WTC11 (cell line): ENCODE measurements around the gene WRAP53. TPM values are rescaled to one million over a fixed set of nuclear protein-coding genes. Genes with fewer than 3 reads are reported as not detected.

Experiments used
- ATAC-seq: fragments of 200-7000 bp; cut with Tn5 transposase; 2 replicates; pipeline ENCODE4 v1.10.0; 2021; ENCODE audit warnings: mild to moderate bottlenecking, moderate library complexity
- CTCF ChIA-PET: fragments of 300-600 bp; sonication (Branson Sonifier 250); formaldehyde crosslinking; loops from one replicate; lab custom pipeline; 2021; ENCODE audit warnings: antibody characterized with exemption; lab: Charles Lee
- POLR2A ChIA-PET: fragments of 350-600 bp; sonication (Branson Sonifier 250); formaldehyde crosslinking; loops from one replicate; lab custom pipeline; 2021; ENCODE audit warnings: antibody characterized with exemption; lab: Charles Lee
- DNase-seq: peaks from one replicate; pipeline ENCODE4 v3.0.0; 2021; ENCODE audit warnings: low spot score
- H3K27ac Mint-ChIP-seq: 2 replicates; pipeline ENCODE4 v1.8.0; 2021; ENCODE audit warnings: mixed read lengths
- H3K27me3 Mint-ChIP-seq: 2 replicates; pipeline ENCODE4 v1.8.0; 2021; ENCODE audit warnings: low read depth, mild to moderate bottlenecking, moderate library complexity, mixed read lengths
- H3K36me3 Mint-ChIP-seq: 2 replicates; pipeline ENCODE4 v1.8.0; 2021; ENCODE audit warnings: mixed read lengths
- H3K4me1 Mint-ChIP-seq: 2 replicates; pipeline ENCODE4 v1.8.0; 2022; ENCODE audit warnings: mixed read lengths
- H3K4me3 Mint-ChIP-seq: 2 replicates; pipeline ENCODE4 v1.8.0; 2021; ENCODE audit warnings: mild to moderate bottlenecking, moderate library complexity, mixed read lengths
- H3K9me3 Mint-ChIP-seq: 2 replicates; pipeline ENCODE4 v1.8.0; 2021; ENCODE audit warnings: mixed read lengths
- FOXP1 ChIP-seq: sonication (generic); formaldehyde crosslinking; IDR thresholded peaks from 2 replicates; pipeline ENCODE4 v1.8.0; 2022; ENCODE audit warnings: missing genetic modification reagents, mild to moderate bottlenecking, moderate library complexity, borderline replicate concordance
- HMGA2 ChIP-seq: fragments of 250-450 bp; sonication (Bioruptor Pico); IDR thresholded peaks from 2 replicates; pipeline ENCODE4 v1.4.0; 2021; ENCODE audit warnings: mild to moderate bottlenecking, moderate library complexity
- NFATC4 ChIP-seq: fragments of 250-450 bp; sonication (Bioruptor Pico); IDR thresholded peaks from 2 replicates; pipeline ENCODE4 v1.9.0; 2021; ENCODE audit warnings: mild to moderate bottlenecking
- NFE2L1 ChIP-seq: sonication (generic); formaldehyde crosslinking; IDR thresholded peaks from 2 replicates; pipeline ENCODE4 v1.8.1; 2023; ENCODE audit warnings: missing genetic modification reagents
- NR1H2 ChIP-seq: sonication (generic); formaldehyde crosslinking; IDR thresholded peaks from 2 replicates; pipeline ENCODE4 v1.9.0; 2021; ENCODE audit warnings: mild to moderate bottlenecking, moderate library complexity, missing genetic modification reagents
- PRDM15 ChIP-seq: sonication (generic); formaldehyde crosslinking; IDR thresholded peaks from 2 replicates; pipeline ENCODE4 v1.8.0; 2022; ENCODE audit warnings: missing genetic modification reagents
- PRRX2 ChIP-seq: fragments of 250-450 bp; sonication (Bioruptor Pico); IDR thresholded peaks from 2 replicates; pipeline ENCODE4 v1.8.0; 2021; ENCODE audit warnings: mild to moderate bottlenecking
- SMAD3 ChIP-seq: sonication (generic); formaldehyde crosslinking; IDR thresholded peaks from 2 replicates; pipeline ENCODE4 v1.8.0; 2022; ENCODE audit warnings: missing genetic modification reagents, mild to moderate bottlenecking, borderline replicate concordance
- SOX15 ChIP-seq: fragments of 250-450 bp; sonication (Bioruptor Pico); IDR thresholded peaks from 2 replicates; pipeline ENCODE4 v1.9.0; 2021; ENCODE audit warnings: mild to moderate bottlenecking
- TCF7 ChIP-seq: sonication (generic); formaldehyde crosslinking; IDR thresholded peaks from 2 replicates; pipeline ENCODE4 v1.8.0; 2022; ENCODE audit warnings: mild to moderate bottlenecking, low read depth, missing genetic modification reagents, moderate library complexity
- ZNF138 ChIP-seq: sonication (generic); formaldehyde crosslinking; conservative IDR thresholded peaks from 2 replicates; pipeline ENCODE4 v1.8.1; 2022; ENCODE audit warnings: mild to moderate bottlenecking, moderate library complexity, missing genetic modification reagents
- ZNF232 ChIP-seq: sonication (generic); formaldehyde crosslinking; IDR thresholded peaks from 2 replicates; pipeline ENCODE4 v1.8.0; 2022; ENCODE audit warnings: mild to moderate bottlenecking, missing genetic modification reagents
- ZNF396 ChIP-seq: fragments of 250-450 bp; sonication (Bioruptor Pico); IDR thresholded peaks from 2 replicates; pipeline ENCODE4 v1.8.0; 2021; ENCODE audit warnings: mild to moderate bottlenecking, moderate library complexity, borderline replicate concordance
- ZNF416 ChIP-seq: fragments of 250-450 bp; sonication (Bioruptor Pico); IDR thresholded peaks from 2 replicates; pipeline ENCODE4 v1.9.0; 2021; ENCODE audit warnings: mild to moderate bottlenecking, inconsistent platforms
- ZNF512 ChIP-seq: sonication (generic); formaldehyde crosslinking; IDR thresholded peaks from 2 replicates; pipeline ENCODE4 v1.8.1; 2022; ENCODE audit warnings: missing genetic modification reagents, borderline replicate concordance
- total RNA-seq: library from RNA; stranded (reverse); gene quantifications from 3 replicates; pipeline ENCODE4 v1.2.3, GENCODE V29; 2021
- TF ChIP-seq, protein P1 (sequence below): sonication (generic); formaldehyde crosslinking; conservative IDR thresholded peaks from 2 replicates; pipeline ENCODE4 v1.8.1; 2022; ENCODE audit warnings: mild to moderate bottlenecking, missing genetic modification reagents
- TF ChIP-seq, protein P2 (sequence below): sonication (generic); formaldehyde crosslinking; IDR thresholded peaks from 2 replicates; pipeline ENCODE4 v1.8.0; 2023; ENCODE audit warnings: mild to moderate bottlenecking, missing genetic modification reagents
- TF ChIP-seq, protein P3 (sequence below): fragments of 200-600 bp; IDR thresholded peaks from 2 replicates; pipeline ENCODE4 v1.8.0; 2022; ENCODE audit warnings: antibody characterized with exemption
- TF ChIP-seq, protein P4 (sequence below): sonication (generic); formaldehyde crosslinking; IDR thresholded peaks from 2 replicates; pipeline ENCODE4 v1.8.1; 2022; ENCODE audit warnings: mild to moderate bottlenecking, moderate library complexity, missing genetic modification reagents

WRAP53 gene
- total RNA-seq, 1 experiment from 2014 or later: 37.2 TPM

DNA sequence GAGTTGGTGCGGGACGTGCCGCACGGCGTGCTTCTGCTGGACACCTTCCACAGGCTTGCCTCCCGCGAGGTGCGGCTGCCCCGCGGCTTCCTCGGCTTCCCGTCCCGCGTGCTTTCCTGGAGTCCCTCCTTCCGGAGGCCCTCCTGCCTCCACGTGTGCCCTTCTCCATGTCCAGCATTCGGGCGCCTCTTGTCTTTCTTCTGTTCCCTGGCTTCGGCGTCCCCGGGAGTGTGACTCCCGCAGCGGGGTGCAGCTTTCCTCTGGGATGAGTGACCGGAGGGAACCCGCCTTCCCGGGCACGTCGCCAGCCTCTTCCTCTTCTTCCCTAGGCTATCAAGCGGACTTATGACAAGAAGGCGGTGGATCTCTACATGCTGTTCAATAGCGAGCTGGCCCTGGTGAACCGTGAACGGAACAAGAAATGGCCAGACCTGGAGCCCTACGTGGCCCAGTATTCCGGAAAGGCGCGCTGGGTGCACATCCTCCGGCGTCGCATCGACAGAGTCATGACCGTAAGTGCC lies 52.3 kb downstream of the WRAP53 start:
- ChIA-PET POLR2A (no interaction called here), CTCF (no interaction called here)
- no peak for TF ChIP-seq HMGA2
- no peak for TF ChIP-seq NR1H2 (CRISPR knock-in tag)
- no peak for TF ChIP-seq TCF7 (CRISPR knock-in tag)
- TF ChIP-seq, protein P1, sequence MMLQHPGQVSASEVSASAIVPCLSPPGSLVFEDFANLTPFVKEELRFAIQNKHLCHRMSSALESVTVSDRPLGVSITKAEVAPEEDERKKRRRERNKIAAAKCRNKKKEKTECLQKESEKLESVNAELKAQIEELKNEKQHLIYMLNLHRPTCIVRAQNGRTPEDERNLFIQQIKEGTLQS (CRISPR knock-in tag): no peak
- no peak for TF ChIP-seq SMAD3 (CRISPR knock-in tag)
- TF ChIP-seq PRRX2 (CRISPR knock-in tag): no peak
- TF ChIP-seq, protein P2, sequence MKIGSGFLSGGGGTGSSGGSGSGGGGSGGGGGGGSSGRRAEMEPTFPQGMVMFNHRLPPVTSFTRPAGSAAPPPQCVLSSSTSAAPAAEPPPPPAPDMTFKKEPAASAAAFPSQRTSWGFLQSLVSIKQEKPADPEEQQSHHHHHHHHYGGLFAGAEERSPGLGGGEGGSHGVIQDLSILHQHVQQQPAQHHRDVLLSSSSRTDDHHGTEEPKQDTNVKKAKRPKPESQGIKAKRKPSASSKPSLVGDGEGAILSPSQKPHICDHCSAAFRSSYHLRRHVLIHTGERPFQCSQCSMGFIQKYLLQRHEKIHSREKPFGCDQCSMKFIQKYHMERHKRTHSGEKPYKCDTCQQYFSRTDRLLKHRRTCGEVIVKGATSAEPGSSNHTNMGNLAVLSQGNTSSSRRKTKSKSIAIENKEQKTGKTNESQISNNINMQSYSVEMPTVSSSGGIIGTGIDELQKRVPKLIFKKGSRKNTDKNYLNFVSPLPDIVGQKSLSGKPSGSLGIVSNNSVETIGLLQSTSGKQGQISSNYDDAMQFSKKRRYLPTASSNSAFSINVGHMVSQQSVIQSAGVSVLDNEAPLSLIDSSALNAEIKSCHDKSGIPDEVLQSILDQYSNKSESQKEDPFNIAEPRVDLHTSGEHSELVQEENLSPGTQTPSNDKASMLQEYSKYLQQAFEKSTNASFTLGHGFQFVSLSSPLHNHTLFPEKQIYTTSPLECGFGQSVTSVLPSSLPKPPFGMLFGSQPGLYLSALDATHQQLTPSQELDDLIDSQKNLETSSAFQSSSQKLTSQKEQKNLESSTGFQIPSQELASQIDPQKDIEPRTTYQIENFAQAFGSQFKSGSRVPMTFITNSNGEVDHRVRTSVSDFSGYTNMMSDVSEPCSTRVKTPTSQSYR (CRISPR knock-in tag): no peak
- TF ChIP-seq ZNF512 (CRISPR knock-in tag): 0 out of 2 replicates have a peak, but pooled peaks have one; percentile 58
- no peak for TF ChIP-seq PRDM15 (CRISPR knock-in tag)
- no peak overlapping the region for H3K27ac Mint-ChIP-seq
- no peak overlapping the region for H3K4me3 Mint-ChIP-seq
- H3K27me3 Mint-ChIP-seq: peaks cover 28% of the 10 kb centered on the region
- no peaks in the 10 kb centered on the region for H3K4me1 Mint-ChIP-seq
- no peaks in the 10 kb centered on the region for H3K36me3 Mint-ChIP-seq
- H3K9me3 Mint-ChIP-seq: no peaks in the 10 kb centered on the region
- DNase-seq (no peak), ATAC-seq (no peak)

- H3K27ac Mint-ChIP-seq: no peak overlapping the region
- H3K27me3 Mint-ChIP-seq: peaks cover 20% of the 10 kb centered on the region
- no peak overlapping the region for H3K4me3 Mint-ChIP-seq
- CTCF ChIA-PET: interaction anchor here (0.7 to 2.5 kb wide), 28 partner anchors 8 to 315 kb away, joined by 3 to 19 read pairs (median 8); partner anchors contain the start of genes ALOX15B, DNAH2, KDM6B and RNF227
- no peaks in the 10 kb centered on the region for H3K36me3 Mint-ChIP-seq
- no peaks in the 10 kb centered on the region for H3K9me3 Mint-ChIP-seq
- POLR2A ChIA-PET: no interaction called here
- no peaks in the 10 kb centered on the region for H3K4me1 Mint-ChIP-seq
- ATAC-seq (no peak), DNase-seq (no peak)
- no peak for TF ChIP-seq ZNF416 (CRISPR knock-in tag)
- TF ChIP-seq, protein P3, sequence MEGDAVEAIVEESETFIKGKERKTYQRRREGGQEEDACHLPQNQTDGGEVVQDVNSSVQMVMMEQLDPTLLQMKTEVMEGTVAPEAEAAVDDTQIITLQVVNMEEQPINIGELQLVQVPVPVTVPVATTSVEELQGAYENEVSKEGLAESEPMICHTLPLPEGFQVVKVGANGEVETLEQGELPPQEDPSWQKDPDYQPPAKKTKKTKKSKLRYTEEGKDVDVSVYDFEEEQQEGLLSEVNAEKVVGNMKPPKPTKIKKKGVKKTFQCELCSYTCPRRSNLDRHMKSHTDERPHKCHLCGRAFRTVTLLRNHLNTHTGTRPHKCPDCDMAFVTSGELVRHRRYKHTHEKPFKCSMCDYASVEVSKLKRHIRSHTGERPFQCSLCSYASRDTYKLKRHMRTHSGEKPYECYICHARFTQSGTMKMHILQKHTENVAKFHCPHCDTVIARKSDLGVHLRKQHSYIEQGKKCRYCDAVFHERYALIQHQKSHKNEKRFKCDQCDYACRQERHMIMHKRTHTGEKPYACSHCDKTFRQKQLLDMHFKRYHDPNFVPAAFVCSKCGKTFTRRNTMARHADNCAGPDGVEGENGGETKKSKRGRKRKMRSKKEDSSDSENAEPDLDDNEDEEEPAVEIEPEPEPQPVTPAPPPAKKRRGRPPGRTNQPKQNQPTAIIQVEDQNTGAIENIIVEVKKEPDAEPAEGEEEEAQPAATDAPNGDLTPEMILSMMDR: no peak
- TF ChIP-seq NFE2L1: no peak
- TF ChIP-seq ZNF138 (CRISPR knock-in tag): no peak
- TF ChIP-seq ZNF232 (CRISPR knock-in tag): no peak
- TF ChIP-seq SOX15 (CRISPR knock-in tag): no peak
- TF ChIP-seq ZNF396: no peak
- TF ChIP-seq FOXP1 (CRISPR knock-in tag): no peak
- TF ChIP-seq NR1H2 (CRISPR knock-in tag): no peak
- TF ChIP-seq, protein P4, sequence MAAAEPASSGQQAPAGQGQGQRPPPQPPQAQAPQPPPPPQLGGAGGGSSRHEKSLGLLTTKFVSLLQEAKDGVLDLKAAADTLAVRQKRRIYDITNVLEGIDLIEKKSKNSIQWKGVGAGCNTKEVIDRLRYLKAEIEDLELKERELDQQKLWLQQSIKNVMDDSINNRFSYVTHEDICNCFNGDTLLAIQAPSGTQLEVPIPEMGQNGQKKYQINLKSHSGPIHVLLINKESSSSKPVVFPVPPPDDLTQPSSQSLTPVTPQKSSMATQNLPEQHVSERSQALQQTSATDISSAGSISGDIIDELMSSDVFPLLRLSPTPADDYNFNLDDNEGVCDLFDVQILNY: no peak
- TF ChIP-seq NFATC4 (CRISPR knock-in tag): no peak
- no peak for TF ChIP-seq PRDM15 (CRISPR knock-in tag)
Measured at GRCh38 chr17:7742729-7743128, 54.5 kb downstream of the WRAP53 start.
